Astrocyte (in vitro differentiated cells and primary cell): ENCODE measurements around the gene OR5C1.

ENCODE experiments used
- EZH2 ChIP-seq: IDR thresholded peaks from 2 replicates; pipeline ENCODE4 v1.6.1; 2012; ENCODE audit warnings: mild to moderate bottlenecking, low read length, inconsistent platforms; ENCODE audit not compliant: insufficient read depth
- TF ChIP-seq, protein P1 (sequence below): IDR thresholded peaks from 2 replicates; pipeline ENCODE4 v1.5.1; 2011; ENCODE audit warnings: low read depth, mild to moderate bottlenecking, inconsistent platforms, low read length, moderate library complexity; ENCODE audit not compliant: insufficient read depth

DNA sequence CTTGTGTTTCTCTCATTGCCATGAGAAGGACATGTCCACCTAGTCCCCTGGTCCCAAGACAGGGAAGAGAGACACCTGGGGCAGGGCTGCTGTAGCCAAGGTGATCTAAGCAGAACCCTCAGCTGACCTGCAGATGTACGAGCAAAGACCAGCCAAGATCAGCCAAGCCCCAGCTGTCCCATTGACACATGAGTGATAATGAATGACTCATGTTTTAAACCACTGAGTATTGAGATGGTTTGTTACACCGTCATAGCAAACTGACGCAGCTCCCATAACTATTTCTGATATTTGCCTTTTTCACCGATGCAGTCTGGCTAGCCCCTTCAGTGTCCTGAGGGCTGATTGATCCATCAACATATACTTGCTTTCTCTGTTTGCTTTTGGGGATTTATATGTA lies 17.9 kb downstream of the OR5C1 start:
- TF ChIP-seq, protein P1, sequence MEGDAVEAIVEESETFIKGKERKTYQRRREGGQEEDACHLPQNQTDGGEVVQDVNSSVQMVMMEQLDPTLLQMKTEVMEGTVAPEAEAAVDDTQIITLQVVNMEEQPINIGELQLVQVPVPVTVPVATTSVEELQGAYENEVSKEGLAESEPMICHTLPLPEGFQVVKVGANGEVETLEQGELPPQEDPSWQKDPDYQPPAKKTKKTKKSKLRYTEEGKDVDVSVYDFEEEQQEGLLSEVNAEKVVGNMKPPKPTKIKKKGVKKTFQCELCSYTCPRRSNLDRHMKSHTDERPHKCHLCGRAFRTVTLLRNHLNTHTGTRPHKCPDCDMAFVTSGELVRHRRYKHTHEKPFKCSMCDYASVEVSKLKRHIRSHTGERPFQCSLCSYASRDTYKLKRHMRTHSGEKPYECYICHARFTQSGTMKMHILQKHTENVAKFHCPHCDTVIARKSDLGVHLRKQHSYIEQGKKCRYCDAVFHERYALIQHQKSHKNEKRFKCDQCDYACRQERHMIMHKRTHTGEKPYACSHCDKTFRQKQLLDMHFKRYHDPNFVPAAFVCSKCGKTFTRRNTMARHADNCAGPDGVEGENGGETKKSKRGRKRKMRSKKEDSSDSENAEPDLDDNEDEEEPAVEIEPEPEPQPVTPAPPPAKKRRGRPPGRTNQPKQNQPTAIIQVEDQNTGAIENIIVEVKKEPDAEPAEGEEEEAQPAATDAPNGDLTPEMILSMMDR, result no peak
- no peak for TF ChIP-seq EZH2
